IPS-18a (cell line): ENCODE measurements around the gene ACSL1.

Experiments
- H3K27ac ChIP-seq: one replicate; pipeline ENCODE4 v1.5.1; 2013; ENCODE audit warnings: low read length
- H3K27me3 ChIP-seq: one replicate; pipeline ENCODE4 v1.6.1; 2013; ENCODE audit warnings: mild to moderate bottlenecking, low read length; ENCODE audit not compliant: control insufficient read depth, insufficient read depth
- H3K36me3 ChIP-seq: one replicate; pipeline ENCODE4 v1.6.1; 2013; ENCODE audit warnings: low read depth, low read length; ENCODE audit not compliant: control insufficient read depth
- H3K4me1 ChIP-seq: one replicate; pipeline ENCODE4 v1.6.1; 2013; ENCODE audit warnings: low read depth, low read length; ENCODE audit not compliant: control insufficient read depth
- H3K4me3 ChIP-seq: one replicate; pipeline ENCODE4 v1.5.1; 2013; ENCODE audit warnings: low read length
- H3K9ac ChIP-seq: one replicate; pipeline ENCODE4 v1.6.1; 2013; ENCODE audit warnings: mild to moderate bottlenecking, low read length, moderate library complexity
- H3K9me3 ChIP-seq: one replicate; pipeline ENCODE4 v1.6.1; 2013; ENCODE audit warnings: low read depth, low read length; ENCODE audit not compliant: control insufficient read depth

ACSL1 gene

DNA sequence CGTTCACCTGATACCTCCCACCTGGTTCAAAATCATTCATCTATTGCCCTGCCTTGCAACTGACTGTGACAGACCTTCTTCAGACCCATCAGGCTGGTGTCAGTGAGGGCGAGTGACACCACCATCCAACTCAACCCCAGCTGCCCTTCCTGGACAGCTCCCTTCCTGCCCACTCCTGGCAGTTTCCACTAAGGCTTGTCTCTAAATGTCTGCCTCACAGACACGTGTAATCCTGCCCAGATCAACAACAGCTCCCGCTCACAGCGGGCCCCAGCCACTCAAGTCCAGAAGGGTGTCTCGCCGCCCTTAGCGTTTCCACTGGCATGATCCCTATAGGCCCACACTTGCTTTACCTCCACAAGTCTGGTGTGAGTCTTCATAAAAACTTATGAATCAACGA, 28.9 kb downstream of the ACSL1 start:
- Histone ChIP-seq H3K4me3 (no peak overlapping the region), H3K9me3 (no peaks in the 10 kb centered on the region), H3K27me3 (no peaks in the 10 kb centered on the region), H3K27ac (no peak overlapping the region), H3K36me3 (no peaks in the 10 kb centered on the region), H3K9ac (no peak overlapping the region), H3K4me1 (peaks cover 9% of the 10 kb centered on the region)

GRCh38 chr4:184795214-184795844, 30.4 kb downstream of the ACSL1 start:
- peaks cover 9% of the 10 kb centered on the region for H3K4me1 ChIP-seq
- no peaks in the 10 kb centered on the region for H3K36me3 ChIP-seq
- H3K9ac ChIP-seq: no peak overlapping the region
- no peak overlapping the region for H3K4me3 ChIP-seq
- no peaks in the 10 kb centered on the region for H3K9me3 ChIP-seq
- H3K27ac ChIP-seq: no peak overlapping the region
- H3K27me3 ChIP-seq: no peaks in the 10 kb centered on the region

DNA sequence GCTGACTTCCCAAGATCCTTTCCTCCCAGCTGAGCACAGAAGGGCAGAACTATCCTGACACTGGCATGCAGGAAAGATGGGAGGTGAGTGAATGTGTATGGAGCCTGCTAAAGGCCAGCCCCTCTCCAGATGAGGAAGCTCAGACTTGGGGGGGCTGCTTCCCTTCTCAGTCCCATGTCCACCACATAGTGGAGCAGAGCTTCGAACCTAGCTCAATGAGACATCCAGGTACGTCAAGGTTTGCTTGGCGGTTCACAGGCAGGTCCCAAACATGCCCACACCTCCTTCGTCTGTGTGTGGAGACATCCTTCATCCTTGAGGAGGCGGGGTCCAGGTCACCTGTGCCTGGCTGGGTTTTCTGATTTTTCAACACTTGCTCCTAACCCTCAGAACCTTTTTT, 31.3 kb downstream of the ACSL1 start:
- H3K4me3 ChIP-seq: no peak overlapping the region

DNA sequence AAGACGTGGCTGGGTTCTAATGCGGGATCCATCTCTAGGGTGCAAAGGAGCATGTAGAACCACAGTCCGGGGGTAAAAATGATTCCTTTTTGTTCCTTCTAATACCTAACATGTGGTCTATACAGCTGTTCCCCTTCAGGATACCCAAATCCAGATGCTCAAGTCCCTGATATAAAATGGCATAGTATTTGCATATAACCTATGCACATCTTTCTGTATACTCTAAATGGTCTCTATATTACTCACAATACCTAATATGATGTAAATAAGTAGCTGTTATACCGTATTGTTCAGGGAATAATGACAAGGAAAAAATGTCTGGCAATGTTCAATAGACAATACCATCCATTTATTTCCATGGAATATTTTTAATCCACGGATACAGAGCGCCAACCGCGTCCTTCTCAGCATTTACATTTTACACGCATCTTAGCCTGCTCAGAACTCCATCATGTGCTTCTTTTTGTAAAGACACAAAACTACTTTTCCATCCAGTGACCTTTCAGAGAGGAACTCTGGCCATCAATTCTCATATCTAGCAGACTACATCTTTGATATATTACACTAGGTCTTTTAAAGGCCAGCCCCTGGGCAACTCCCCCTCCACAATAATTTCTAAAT, 31.9 kb downstream of the ACSL1 start:
- H3K4me3 ChIP-seq: no peak overlapping the region
- no peak overlapping the region for H3K27ac ChIP-seq
- no peaks in the 10 kb centered on the region for H3K9me3 ChIP-seq
- no peak overlapping the region for H3K9ac ChIP-seq
- no peaks in the 10 kb centered on the region for H3K36me3 ChIP-seq
- no peaks in the 10 kb centered on the region for H3K27me3 ChIP-seq
- peaks cover 9% of the 10 kb centered on the region for H3K4me1 ChIP-seq

More for the DNA sequence above, 31.3 kb downstream of the ACSL1 start:
- Histone ChIP-seq H3K9me3 (no peaks in the 10 kb centered on the region), H3K27me3 (no peaks in the 10 kb centered on the region), H3K4me1 (peaks cover 9% of the 10 kb centered on the region), H3K36me3 (no peaks in the 10 kb centered on the region), H3K27ac (no peak overlapping the region), H3K9ac (no peak overlapping the region)

- Histone ChIP-seq H3K9ac (no peak overlapping the region), H3K4me1 (peaks cover 9% of the 10 kb centered on the region), H3K9me3 (no peaks in the 10 kb centered on the region), H3K36me3 (no peaks in the 10 kb centered on the region), H3K27me3 (no peaks in the 10 kb centered on the region), H3K4me3 (no peak overlapping the region), H3K27ac (no peak overlapping the region)
Observed at GRCh38 chr4:184792950-184793555, 32.7 kb downstream of the ACSL1 start.

DNA sequence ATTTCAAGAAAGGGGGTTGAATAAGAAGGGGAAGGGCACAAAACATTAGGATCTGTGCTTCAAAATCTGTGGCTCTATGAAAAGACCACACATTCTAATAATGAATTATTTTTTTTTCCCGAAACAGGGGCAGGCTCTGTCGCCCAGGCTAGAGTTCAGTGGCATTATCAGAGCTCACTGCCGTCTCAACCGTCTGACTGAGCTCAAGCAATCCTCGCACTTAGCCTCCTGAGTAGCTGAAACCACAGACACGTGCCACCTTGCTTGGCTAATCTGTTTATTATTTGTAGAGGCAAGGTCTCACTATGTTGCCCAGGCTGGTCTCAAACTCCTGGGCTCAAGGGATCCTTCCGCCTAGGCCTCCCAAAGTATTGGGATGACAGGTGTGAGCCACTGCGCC, 33.4 kb downstream of the ACSL1 start:
- Histone ChIP-seq H3K27me3 (no peaks in the 10 kb centered on the region), H3K36me3 (no peaks in the 10 kb centered on the region), H3K9me3 (no peaks in the 10 kb centered on the region), H3K4me3 (no peak overlapping the region), H3K4me1 (peaks cover 9% of the 10 kb centered on the region), H3K27ac (no peak overlapping the region), H3K9ac (no peak overlapping the region)

DNA sequence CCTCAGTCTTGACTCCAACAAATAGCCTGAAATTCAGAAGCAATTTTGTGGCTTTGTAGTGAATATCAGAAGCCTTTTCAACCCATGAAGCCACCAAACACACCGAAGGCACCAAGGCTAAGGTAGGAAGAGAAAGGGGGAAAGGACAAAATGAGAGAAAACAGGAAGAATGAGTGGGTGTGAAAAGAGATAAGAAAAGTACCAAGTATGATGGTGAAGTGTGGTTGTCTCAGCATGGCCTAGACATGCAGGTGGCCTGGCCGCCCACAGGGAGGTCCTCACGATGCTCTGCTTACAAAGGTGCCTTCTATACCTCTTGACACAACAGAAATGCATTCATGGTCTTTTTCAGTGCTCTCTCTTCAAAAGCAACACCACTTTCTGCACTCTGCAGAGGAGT, 34.9 kb downstream of the ACSL1 start:
- Histone ChIP-seq H3K9me3 (no peaks in the 10 kb centered on the region), H3K36me3 (no peaks in the 10 kb centered on the region), H3K4me3 (no peak overlapping the region), H3K4me1 (peaks cover 9% of the 10 kb centered on the region), H3K27ac (no peak overlapping the region), H3K27me3 (no peaks in the 10 kb centered on the region), H3K9ac (no peak overlapping the region)

- Histone ChIP-seq H3K27me3 (no peaks in the 10 kb centered on the region), H3K9ac (no peak overlapping the region), H3K36me3 (no peaks in the 10 kb centered on the region), H3K9me3 (no peaks in the 10 kb centered on the region), H3K4me3 (no peak overlapping the region), H3K4me1 (peaks cover 5% of the 10 kb centered on the region), H3K27ac (no peak overlapping the region)
Observed at GRCh38 chr4:184787766-184788503, 37.8 kb downstream of the ACSL1 start.

- H3K4me1 ChIP-seq: peaks cover 7% of the 10 kb centered on the region
- no peaks in the 10 kb centered on the region for H3K36me3 ChIP-seq
- no peaks in the 10 kb centered on the region for H3K9me3 ChIP-seq
- H3K4me3 ChIP-seq: no peak overlapping the region
- H3K27ac ChIP-seq: no peak overlapping the region
- H3K27me3 ChIP-seq: no peaks in the 10 kb centered on the region
- H3K9ac ChIP-seq: no peak overlapping the region
Observed at GRCh38 chr4:184785813-184786212, 40.0 kb downstream of the ACSL1 start.

DNA sequence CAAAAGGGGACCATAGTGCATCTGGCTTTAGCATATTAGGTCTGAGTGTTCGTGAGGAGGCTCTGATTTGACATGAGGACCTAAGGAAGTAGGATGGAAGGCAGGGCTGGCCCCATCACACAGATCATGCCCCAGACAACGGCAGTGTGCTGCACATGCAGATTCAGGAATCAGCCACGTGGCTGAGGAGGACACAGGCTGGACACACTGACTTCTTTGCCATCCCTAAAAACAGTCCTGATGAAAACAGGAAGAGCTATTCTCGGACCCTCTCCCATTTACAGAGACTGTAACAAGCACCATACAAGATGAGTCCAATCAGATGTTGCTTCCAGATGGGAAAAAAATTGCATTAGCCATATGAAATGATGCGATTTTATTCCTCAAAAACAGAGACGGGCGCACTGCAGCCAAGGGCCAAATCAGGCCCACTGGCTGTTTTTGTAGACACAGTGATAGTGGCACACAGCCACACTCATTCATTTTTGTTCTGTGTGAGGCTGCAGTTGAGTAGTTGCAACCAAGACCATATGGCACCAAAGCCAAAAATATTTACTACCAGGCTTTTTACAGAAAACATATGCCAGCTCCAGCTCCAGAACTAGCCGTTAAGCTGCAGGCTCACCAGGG, 41.0 kb downstream of the ACSL1 start:
- Histone ChIP-seq H3K9ac (no peak overlapping the region), H3K4me1 (peaks cover 7% of the 10 kb centered on the region), H3K36me3 (no peaks in the 10 kb centered on the region), H3K9me3 (no peaks in the 10 kb centered on the region), H3K27me3 (no peaks in the 10 kb centered on the region), H3K4me3 (no peak overlapping the region), H3K27ac (no peak overlapping the region)

DNA sequence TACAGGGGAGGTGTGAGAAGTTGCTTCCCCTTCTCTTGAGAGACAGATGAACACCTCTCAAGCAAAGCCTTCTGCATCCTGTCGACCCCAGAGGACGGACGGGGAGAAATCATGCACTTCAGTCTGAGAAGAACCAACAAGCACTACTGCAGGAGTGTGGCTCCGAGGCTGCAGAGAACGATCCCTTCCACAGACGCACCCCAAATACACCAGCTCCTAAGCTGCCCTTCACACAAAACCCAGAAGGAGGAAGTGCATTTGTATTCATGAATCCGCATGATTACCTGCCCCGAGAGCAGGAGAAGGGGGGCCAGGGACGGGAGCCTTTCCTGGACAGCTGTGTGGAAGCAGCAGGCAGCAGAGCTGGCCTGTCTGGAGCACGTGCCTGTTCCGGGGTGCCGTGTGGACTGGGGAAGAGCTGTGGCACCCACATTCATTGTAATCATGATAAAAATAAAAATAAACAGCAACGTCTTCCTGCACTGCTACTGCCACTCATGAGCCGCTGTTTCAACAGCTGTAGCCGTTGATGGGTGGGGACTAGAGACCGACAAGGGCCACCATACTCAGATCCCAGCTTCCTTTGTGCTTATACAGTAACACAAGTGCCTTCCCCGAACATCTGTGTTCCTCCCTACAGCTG, 42.9 kb downstream of the ACSL1 start:
- H3K4me1 ChIP-seq: peaks cover 7% of the 10 kb centered on the region
- H3K36me3 ChIP-seq: no peaks in the 10 kb centered on the region
- no peak overlapping the region for H3K9ac ChIP-seq
- no peaks in the 10 kb centered on the region for H3K9me3 ChIP-seq
- no peak overlapping the region for H3K27ac ChIP-seq
- H3K27me3 ChIP-seq: no peaks in the 10 kb centered on the region
- no peak overlapping the region for H3K4me3 ChIP-seq
